Left lung (tissue), 10 donors: Measurements from ENCODE around the gene DNAJC11. TPM values are rescaled to one million over a fixed set of nuclear protein-coding genes. Genes with fewer than 3 reads are reported as not detected.
"Not testable (repeated sequence)": the region's sequence is repeated elsewhere in the genome, so short reads cannot be mapped to it uniquely, and the experiment has no call there.

Source experiments
- ATAC-seq: fragments of 200-7000 bp; cut with Tn5 transposase; one replicate; pipeline ENCODE4 v1.9.1; 2020; ENCODE audit warnings: moderate library complexity
- DNase-seq, 4 donors: peaks; one replicate each; pipeline ENCODE4 v3.0.0-alpha.2; 2013 to 2020
- H3K27ac ChIP-seq, 2 donors: fragments of 200-600 bp; sonication (generic) in 1 of 2; one replicate each; pipeline versions ENCODE4 v1.5.0 to v1.8.0; 2020 to 2021
- H3K27me3 ChIP-seq, 2 donors: fragments of 200-600 bp; sonication (generic) in 1 of 2; one replicate each; pipeline versions ENCODE4 v1.5.0 to v1.8.0; 2020 to 2021
- H3K36me3 ChIP-seq, 2 donors: fragments of 200-600 bp; sonication (generic) in 1 of 2; one replicate each; pipeline versions ENCODE4 v1.5.0 to v1.8.0; 2020 to 2021
- H3K4me1 ChIP-seq, 2 donors: fragments of 200-600 bp; one replicate each; pipeline ENCODE4 v1.8.0; 2021
- H3K4me3 ChIP-seq, 2 donors: fragments of 200-600 bp; sonication (generic) in 1 of 2; one replicate each; pipeline versions ENCODE4 v1.5.0 to v1.8.0; 2020 to 2021; ENCODE audit warnings: mild to moderate bottlenecking in 1 of 2
- H3K9me3 ChIP-seq, 2 donors: fragments of 200-600 bp; sonication (generic) in 1 of 2; one replicate each; pipeline versions ENCODE4 v1.5.0 to v1.8.0; 2020 to 2021
- CTCF ChIP-seq, 2 donors: fragments of 200-600 bp; sonication (generic) in 1 of 2; IDR thresholded peaks; one replicate each; pipeline versions ENCODE4 v1.5.0 to v1.8.0; 2021; ENCODE audit warnings: antibody characterized with exemption in 2 of 2
- intact Hi-C, 2 donors: fragments of 100-400 bp; cut with DNase I; formaldehyde crosslinking; loops; one replicate each; pipeline versions ENCODE4 v1.11.2 to v1.14.2; 2022
- polyA plus RNA-seq, 6 donors: library from polyadenylated mRNA; unstranded; fragments of 120-200 nt; gene quantifications; one replicate each; pipeline ENCODE4 v1.2.1, GENCODE V29; 2013; ENCODE audit not compliant: insufficient read length in 6 of 6
- total RNA-seq, 2 donors: library from RNA; stranded (reverse); fragmentation: NEBNext Ultra II Directional; extraction: Animal tissue kit (Norgen Biotek cat#: 25700); gene quantifications; one replicate each; pipeline ENCODE4 v1.2.1, GENCODE V29; 2021
- donor health status: DM: no; HTN: yes; CAD: no.
- donor health status: DM: no; HTN: no; CAD: no.

The DNAJC11 gene
- total and polyA plus RNA-seq, 8 donors, result 33.5 to 52.0 (median 46.7) TPM

DNA sequence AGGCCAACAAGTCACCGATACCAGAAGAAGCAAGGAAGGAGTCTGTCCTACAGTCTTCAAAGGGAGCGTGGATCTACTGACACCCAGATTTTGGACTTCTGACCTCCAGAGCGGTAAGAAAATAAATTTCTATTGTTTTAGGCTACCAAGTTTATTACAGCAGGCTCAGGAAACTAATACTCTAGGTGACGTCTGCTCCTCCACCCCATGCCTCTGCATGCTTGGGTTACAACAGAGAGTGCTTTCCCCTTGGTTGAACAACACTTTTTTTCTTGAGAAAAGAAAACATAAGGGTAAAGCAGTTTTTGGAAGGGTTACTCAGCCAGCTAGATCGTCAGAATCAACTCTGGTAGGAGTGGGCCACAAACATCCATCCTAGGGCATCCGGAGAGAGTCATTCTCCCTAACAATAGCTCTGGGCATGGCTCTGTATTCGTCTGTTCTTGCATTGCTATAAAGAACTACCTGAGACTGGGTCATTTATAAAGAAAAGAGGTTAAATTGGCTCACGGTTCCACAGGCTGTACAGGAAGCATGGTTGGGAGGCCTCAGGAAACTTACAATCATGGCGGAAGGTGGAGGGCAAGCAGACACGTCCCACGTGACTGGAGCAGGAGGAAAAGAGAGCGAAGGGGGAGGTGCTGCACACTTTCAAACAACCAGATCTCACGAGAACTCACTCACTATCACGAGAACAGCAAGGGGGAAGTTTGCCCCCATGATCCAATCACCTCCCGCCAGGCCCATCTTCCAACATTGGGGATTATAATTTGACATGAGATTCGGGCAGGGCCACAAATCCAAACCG lies 22.2 kb upstream of the DNAJC11 start:
- ATAC-seq (no peak), DNase-seq (no peak)
- Histone ChIP-seq H3K4me1 (peaks cover 0 to 3% of the 10 kb centered on the region in 2 donors), H3K9me3 (no peaks in the 10 kb centered on the region), H3K4me3 (no peak overlapping the region), H3K27me3 (peaks cover 0 to 2% of the 10 kb centered on the region in 2 donors), H3K36me3 (no peaks in the 10 kb centered on the region), H3K27ac (no peak overlapping the region)
- TF ChIP-seq CTCF (IDR thresholded peaks at IDR 0.05), result no peak
- intact Hi-C loops, result loop anchor here in 1 of 2 donors (10.0 kb wide), 1 partner anchor 161 kb away; no protein-coding TSS in a partner anchor

GRCh38 chr1:6711174-6711573 lies 9.6 kb upstream of the DNAJC11 start:
- Histone ChIP-seq H3K9me3 (peaks cover 0 to 11% of the 10 kb centered on the region in 2 donors), H3K4me3 (no peak overlapping the region), H3K4me1 (no peaks in the 10 kb centered on the region), H3K36me3 (no peaks in the 10 kb centered on the region), H3K27me3 (peaks cover 0 to 6% of the 10 kb centered on the region in 2 donors), H3K27ac (no peak overlapping the region)
- DNase-seq (no peak), ATAC-seq (no peak)
- TF ChIP-seq CTCF (IDR thresholded peaks at IDR 0.05), result no peak
- intact Hi-C loops, result no loop called here

DNA sequence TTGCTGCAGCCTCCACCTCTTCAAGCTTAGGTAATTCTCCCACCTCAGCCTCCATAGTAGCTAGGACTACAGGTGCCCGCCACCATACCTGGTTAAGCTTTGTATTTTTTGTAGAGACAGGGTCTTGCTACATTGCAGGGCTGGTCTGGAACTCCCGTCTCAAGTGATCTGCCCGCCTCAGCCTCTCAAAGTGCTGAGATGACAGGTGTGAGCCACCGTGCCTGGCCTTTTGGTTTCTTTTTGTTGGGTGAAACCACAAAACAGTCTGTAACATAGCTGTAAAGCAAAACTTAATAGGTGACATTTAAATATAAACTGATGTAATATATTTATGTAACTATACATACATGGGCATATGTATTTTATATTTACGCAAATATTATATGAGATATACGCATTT lies 3.1 kb upstream of the DNAJC11 start:
- no peak overlapping the region for H3K27ac ChIP-seq
- peaks cover 0 to 6% of the 10 kb centered on the region in 2 donors for H3K27me3 ChIP-seq
- TF ChIP-seq CTCF (IDR thresholded peaks at IDR 0.05), result no peak
- ATAC-seq (no peak), DNase-seq (no peak)
- intact Hi-C loops, result no loop called here
- no peak overlapping the region for H3K4me3 ChIP-seq
- no peaks in the 10 kb centered on the region for H3K36me3 ChIP-seq
- H3K9me3 ChIP-seq, result no peaks in the 10 kb centered on the region
- H3K4me1 ChIP-seq, result peaks cover 10 to 14% of the 10 kb centered on the region in 2 donors

GRCh38 chr1:6703016-6703415 lies 1.4 kb upstream of the DNAJC11 start:
- DNase-seq (no peak), ATAC-seq (no peak)
- no peak for TF ChIP-seq CTCF (IDR thresholded peaks at IDR 0.05)
- intact Hi-C loops, result no loop called here
- Histone ChIP-seq H3K9me3 (no peaks in the 10 kb centered on the region), H3K4me3 (no peak overlapping the region), H3K27me3 (peaks cover 0 to 6% of the 10 kb centered on the region in 2 donors), H3K36me3 (no peaks in the 10 kb centered on the region), H3K27ac (no peak overlapping the region), H3K4me1 (peaks cover 10 to 20% of the 10 kb centered on the region in 2 donors)

DNA sequence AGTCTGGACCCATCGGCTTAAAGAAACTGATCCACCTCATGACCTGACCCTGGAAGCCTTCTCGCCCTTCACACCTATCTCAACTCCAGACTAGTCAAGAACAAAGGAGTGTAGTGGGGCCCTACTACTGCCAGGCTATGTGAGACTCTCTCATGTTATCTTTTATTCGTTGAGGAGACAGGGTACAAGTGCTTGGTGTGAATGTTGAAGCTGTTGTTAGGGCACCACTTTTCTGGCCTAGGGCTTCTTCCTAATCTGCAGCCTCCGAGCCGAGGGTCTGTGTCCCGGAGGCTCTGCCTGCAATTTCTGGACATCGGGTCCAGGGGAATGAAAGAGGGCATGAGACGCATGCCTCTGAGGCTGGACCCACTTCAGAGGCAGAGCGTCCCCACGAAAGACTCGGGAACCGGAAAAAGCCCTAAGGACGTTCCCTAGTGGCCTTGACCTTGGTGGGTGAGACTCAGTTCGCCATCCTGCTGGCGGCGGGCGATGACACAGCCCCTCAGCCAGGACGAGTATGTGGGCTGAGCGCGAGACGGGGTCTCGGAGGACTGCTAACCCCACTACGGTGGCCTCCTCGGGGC lies 671 bp downstream of the DNAJC11 start:
- peaks cover 10 to 20% of the 10 kb centered on the region in 2 donors for H3K4me1 ChIP-seq
- no peaks in the 10 kb centered on the region for H3K9me3 ChIP-seq
- H3K4me3 ChIP-seq, result peak overlapping the region; percentile 86 to 96
- H3K27me3 ChIP-seq, result no peaks in the 10 kb centered on the region
- DNase-seq (peak in 1 of 4 donors; percentile 34), ATAC-seq (no peak)
- H3K27ac ChIP-seq, result peak overlapping the region; percentile 63 to 79
- no peaks in the 10 kb centered on the region for H3K36me3 ChIP-seq
- intact Hi-C loops, result no loop called here
- no peak for TF ChIP-seq CTCF (IDR thresholded peaks at IDR 0.05)

DNA sequence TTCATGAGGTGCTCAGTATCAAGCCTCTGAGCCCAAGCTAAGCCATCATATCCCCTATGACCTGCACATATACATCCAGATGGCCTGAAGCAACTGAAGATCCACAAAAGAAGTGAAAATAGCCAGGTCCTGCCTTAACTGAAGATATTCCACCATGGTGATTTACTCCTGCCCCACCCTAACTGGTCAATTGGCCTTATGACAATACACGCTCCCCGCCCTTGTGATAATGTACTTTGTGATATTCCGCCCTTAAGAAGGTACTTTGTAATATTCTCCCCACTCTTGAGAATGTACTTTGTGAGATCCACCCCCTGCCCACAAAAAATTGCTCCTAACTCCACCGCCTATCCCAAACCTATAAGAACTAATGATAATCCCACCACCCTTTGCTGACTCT lies 1.7 kb downstream of the DNAJC11 start:
- H3K4me1 ChIP-seq, result peaks cover 10 to 20% of the 10 kb centered on the region in 2 donors
- H3K27me3 ChIP-seq, H3K27ac ChIP-seq, H3K4me3 ChIP-seq, intact Hi-C loops, H3K9me3 ChIP-seq, H3K36me3 ChIP-seq, ATAC-seq, DNase-seq: not testable (repeated sequence)
